Activated naive CD4-positive, alpha-beta T cell treated with anti-CD3 and anti-CD28 coated beads for 36 hours (primary cell): ENCODE measurements around the gene CFAP77. TPM values are rescaled to one million over a fixed set of nuclear protein-coding genes. Genes with fewer than 3 reads are reported as not detected.

Source experiments
- CTCF ChIA-PET: fragments of 350-600 bp; sonication (Branson Sonifier 250); formaldehyde crosslinking; loops from one replicate; lab custom pipeline; 2021; ENCODE audit warnings: antibody characterized with exemption; lab: Charles Lee
- DNase-seq: peaks from one replicate; pipeline ENCODE4 v3.0.0-alpha.2; 2020
- H3K27ac Mint-ChIP-seq: one replicate; pipeline ENCODE4 v1.8.0; 2021; ENCODE audit warnings: mild to moderate bottlenecking, mixed read lengths
- H3K27me3 Mint-ChIP-seq: one replicate; pipeline ENCODE4 v1.8.0; 2021; ENCODE audit warnings: low read depth, mixed read lengths
- H3K36me3 Mint-ChIP-seq: one replicate; pipeline ENCODE4 v1.8.0; 2021; ENCODE audit warnings: low read depth, mixed read lengths
- H3K4me1 Mint-ChIP-seq: one replicate; pipeline ENCODE4 v1.8.0; 2021; ENCODE audit warnings: low read depth, mixed read lengths
- H3K4me3 Mint-ChIP-seq: one replicate; pipeline ENCODE4 v1.8.0; 2021; ENCODE audit warnings: mild to moderate bottlenecking, moderate library complexity, mixed read lengths
- H3K9me3 Mint-ChIP-seq: one replicate; pipeline ENCODE4 v1.8.0; 2021; ENCODE audit warnings: mixed read lengths
- intact Hi-C: fragments of 100-400 bp; cut with micrococcal nuclease; formaldehyde crosslinking; loops from one replicate; pipeline ENCODE4 v1.15.1; 2023
- total RNA-seq, 2 experiments: library from RNA; stranded (reverse); gene quantifications; one replicate each; pipeline ENCODE4 v1.2.3, GENCODE V29; 2021

CFAP77 gene
- total RNA-seq, 2 experiments from 2014 or later, result not detected

GRCh38 chr9:132548751-132549640 is 139.0 kb downstream of the CFAP77 start:
- Mint-ChIP-seq H3K36me3 (no peaks in the 10 kb centered on the region), H3K4me3 (no peak overlapping the region), H3K27ac (no peak overlapping the region), H3K27me3 (peaks cover 13% of the 10 kb centered on the region), H3K4me1 (peaks cover 2% of the 10 kb centered on the region), H3K9me3 (no peaks in the 10 kb centered on the region)
- CTCF ChIA-PET, result interaction anchor here (1.9 kb wide), 1 partner anchor 27 kb away, joined by 4 read pairs; no protein-coding TSS in a partner anchor
- no peak for DNase-seq
- intact Hi-C loops, result no loop called here

GRCh38 chr9:132551556-132551955 is 141.5 kb downstream of the CFAP77 start:
- H3K27me3 Mint-ChIP-seq, result peaks cover 9% of the 10 kb centered on the region
- H3K4me1 Mint-ChIP-seq, result no peaks in the 10 kb centered on the region
- H3K4me3 Mint-ChIP-seq, result no peak overlapping the region
- no peaks in the 10 kb centered on the region for H3K9me3 Mint-ChIP-seq
- H3K27ac Mint-ChIP-seq, result no peak overlapping the region
- DNase-seq, result no peak
- CTCF ChIA-PET, result interaction anchor here (0.6 kb wide), 1 partner anchor 35 kb away, joined by 3 read pairs; no protein-coding TSS in a partner anchor
- intact Hi-C loops, result no loop called here
- no peaks in the 10 kb centered on the region for H3K36me3 Mint-ChIP-seq

- DNase-seq, result no peak
- H3K36me3 Mint-ChIP-seq, result no peaks in the 10 kb centered on the region
- peaks cover 12% of the 10 kb centered on the region for H3K27me3 Mint-ChIP-seq
- no peaks in the 10 kb centered on the region for H3K9me3 Mint-ChIP-seq
- H3K4me1 Mint-ChIP-seq, result no peaks in the 10 kb centered on the region
- CTCF ChIA-PET, result interaction anchor here (0.6 kb wide), 1 partner anchor 34 kb away, joined by 3 read pairs; no protein-coding TSS in a partner anchor
- no peak overlapping the region for H3K27ac Mint-ChIP-seq
- intact Hi-C loops, result no loop called here
- no peak overlapping the region for H3K4me3 Mint-ChIP-seq
These were observed 142.0 kb downstream of the CFAP77 start for GRCh38 chr9:132552041-132552440.

- CTCF ChIA-PET, result no interaction called here
- intact Hi-C loops, result no loop called here
These were observed 144.7 kb downstream of the CFAP77 start for GRCh38 chr9:132554755-132555154.

GRCh38 chr9:132555528-132555927 is 145.5 kb downstream of the CFAP77 start:
- Mint-ChIP-seq H3K4me3 (no peak overlapping the region), H3K27ac (no peak overlapping the region), H3K4me1 (no peaks in the 10 kb centered on the region), H3K36me3 (no peaks in the 10 kb centered on the region), H3K9me3 (no peaks in the 10 kb centered on the region), H3K27me3 (peaks cover 16% of the 10 kb centered on the region)
- intact Hi-C loops, result no loop called here
- CTCF ChIA-PET, result no interaction called here
- no peak for DNase-seq

More at GRCh38 chr9:132554755-132555154, 144.7 kb downstream of the CFAP77 start:
- no peak overlapping the region for H3K4me3 Mint-ChIP-seq
- H3K9me3 Mint-ChIP-seq, result no peaks in the 10 kb centered on the region
- H3K27me3 Mint-ChIP-seq, result peaks cover 12% of the 10 kb centered on the region
- no peak for DNase-seq
- H3K4me1 Mint-ChIP-seq, result no peaks in the 10 kb centered on the region
- no peaks in the 10 kb centered on the region for H3K36me3 Mint-ChIP-seq
- H3K27ac Mint-ChIP-seq, result no peak overlapping the region

GRCh38 chr9:132556235-132556634 is 146.2 kb downstream of the CFAP77 start:
- no peak overlapping the region for H3K4me3 Mint-ChIP-seq
- no peak overlapping the region for H3K27ac Mint-ChIP-seq
- intact Hi-C loops, result no loop called here
- CTCF ChIA-PET, result no interaction called here
- peaks cover 22% of the 10 kb centered on the region for H3K27me3 Mint-ChIP-seq
- no peak for DNase-seq
- no peaks in the 10 kb centered on the region for H3K9me3 Mint-ChIP-seq
- no peaks in the 10 kb centered on the region for H3K36me3 Mint-ChIP-seq
- H3K4me1 Mint-ChIP-seq, result no peaks in the 10 kb centered on the region

GRCh38 chr9:132556714-132557113 is 146.7 kb downstream of the CFAP77 start:
- no peak for DNase-seq
- H3K27ac Mint-ChIP-seq, result no peak overlapping the region
- CTCF ChIA-PET, result no interaction called here
- H3K27me3 Mint-ChIP-seq, result peaks cover 23% of the 10 kb centered on the region
- no peaks in the 10 kb centered on the region for H3K36me3 Mint-ChIP-seq
- no peaks in the 10 kb centered on the region for H3K9me3 Mint-ChIP-seq
- intact Hi-C loops, result no loop called here
- no peak overlapping the region for H3K4me3 Mint-ChIP-seq
- no peaks in the 10 kb centered on the region for H3K4me1 Mint-ChIP-seq

GRCh38 chr9:132557159-132557558 is 147.1 kb downstream of the CFAP77 start:
- CTCF ChIA-PET, result no interaction called here
- intact Hi-C loops, result no loop called here
- H3K27ac Mint-ChIP-seq, result no peak overlapping the region
- H3K36me3 Mint-ChIP-seq, result no peaks in the 10 kb centered on the region
- DNase-seq, result no peak
- peaks cover 25% of the 10 kb centered on the region for H3K27me3 Mint-ChIP-seq
- no peaks in the 10 kb centered on the region for H3K4me1 Mint-ChIP-seq
- H3K9me3 Mint-ChIP-seq, result no peaks in the 10 kb centered on the region
- no peak overlapping the region for H3K4me3 Mint-ChIP-seq

- DNase-seq, result no peak
- Mint-ChIP-seq H3K9me3 (no peaks in the 10 kb centered on the region), H3K4me3 (no peak overlapping the region), H3K36me3 (no peaks in the 10 kb centered on the region), H3K27ac (no peak overlapping the region), H3K27me3 (peaks cover 35% of the 10 kb centered on the region), H3K4me1 (no peaks in the 10 kb centered on the region)
- CTCF ChIA-PET, result interaction anchor here (0.6 kb wide), 1 partner anchor 60 kb away, joined by 5 read pairs; no protein-coding TSS in a partner anchor
- intact Hi-C loops, result no loop called here
These were observed 149.7 kb downstream of the CFAP77 start for GRCh38 chr9:132559711-132560110.

- Mint-ChIP-seq H3K9me3 (no peaks in the 10 kb centered on the region), H3K4me1 (no peaks in the 10 kb centered on the region), H3K36me3 (no peaks in the 10 kb centered on the region), H3K4me3 (no peak overlapping the region), H3K27me3 (peaks cover 35% of the 10 kb centered on the region), H3K27ac (no peak overlapping the region)
- no peak for DNase-seq
- intact Hi-C loops, result no loop called here
- CTCF ChIA-PET, result interaction anchor here (0.6 kb wide), 1 partner anchor 12 kb away, joined by 3 read pairs; no protein-coding TSS in a partner anchor
These were observed 150.7 kb downstream of the CFAP77 start for GRCh38 chr9:132560616-132561202.

- DNase-seq, result no peak
- H3K4me1 Mint-ChIP-seq, result no peaks in the 10 kb centered on the region
- no peak overlapping the region for H3K27ac Mint-ChIP-seq
- intact Hi-C loops, result no loop called here
- CTCF ChIA-PET, result interaction anchor here (0.6 kb wide), 1 partner anchor 75 kb away, joined by 3 read pairs; no protein-coding TSS in a partner anchor
- no peak overlapping the region for H3K4me3 Mint-ChIP-seq
- peaks cover 32% of the 10 kb centered on the region for H3K27me3 Mint-ChIP-seq
- H3K36me3 Mint-ChIP-seq, result no peaks in the 10 kb centered on the region
- no peaks in the 10 kb centered on the region for H3K9me3 Mint-ChIP-seq
These were observed 152.2 kb downstream of the CFAP77 start for GRCh38 chr9:132562306-132562573.

- no peak for DNase-seq
- no peaks in the 10 kb centered on the region for H3K36me3 Mint-ChIP-seq
- no peak overlapping the region for H3K27ac Mint-ChIP-seq
- H3K27me3 Mint-ChIP-seq, result peaks cover 25% of the 10 kb centered on the region
- no peaks in the 10 kb centered on the region for H3K9me3 Mint-ChIP-seq
- intact Hi-C loops, result no loop called here
- no peaks in the 10 kb centered on the region for H3K4me1 Mint-ChIP-seq
- CTCF ChIA-PET, result no interaction called here
- no peak overlapping the region for H3K4me3 Mint-ChIP-seq
These were observed 154.5 kb downstream of the CFAP77 start for GRCh38 chr9:132564526-132564925.
